ENCODE results near the gene FADS6. TPM values are rescaled to one million over a fixed set of nuclear protein-coding genes. Genes with fewer than 3 reads are reported as not detected.

Gene FADS6
- total RNA-seq, 4 donors from 2014 or later, result not detected

- no peak for DNase-seq (ENCODE audit: low spot score)
- no peak for TF ChIP-seq CTCF (IDR thresholded peaks at IDR 0.05)
- no peak for ATAC-seq (ENCODE audit: low FRiP score)
These were observed 5.0 kb upstream of the FADS6 start for GRCh38 chr17:74898376-74898946.

DNA sequence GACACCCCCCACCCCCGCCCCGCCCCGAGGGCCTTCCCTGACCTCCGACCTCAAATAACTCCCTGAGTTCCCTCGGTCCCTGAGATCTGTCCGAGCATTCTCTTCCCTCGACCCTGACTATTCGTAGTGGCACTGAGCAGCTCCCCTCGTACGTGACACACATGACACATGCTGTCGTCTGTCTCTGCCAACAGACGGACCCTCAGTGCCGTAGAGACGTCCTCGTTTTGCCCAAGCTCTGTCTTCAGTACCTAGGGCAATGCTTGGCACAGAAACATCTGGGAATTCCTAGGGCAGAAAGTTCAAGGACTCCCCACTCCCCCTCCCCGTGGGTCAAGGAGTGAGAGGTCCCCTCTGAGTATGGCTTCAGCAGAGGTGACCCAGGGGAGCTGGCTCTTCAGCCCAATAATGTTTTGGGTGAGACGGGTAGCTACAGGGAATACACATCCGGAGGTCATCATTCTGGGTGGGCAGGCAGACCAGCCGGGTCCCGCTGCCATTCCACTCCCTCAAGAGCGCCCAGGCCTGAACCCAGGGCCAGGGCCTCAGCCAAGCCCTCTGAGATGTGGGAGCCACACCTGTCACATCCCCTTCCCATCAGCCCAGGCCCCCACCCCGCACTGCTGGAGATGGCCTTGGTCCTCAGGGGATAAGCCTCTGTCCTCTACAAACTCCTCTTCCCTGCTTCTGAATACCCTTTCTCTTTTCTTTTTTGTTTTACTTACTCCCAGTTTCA is 671 bp upstream of the FADS6 start:
- ATAC-seq (ENCODE audit: low FRiP score) (no peak), DNase-seq (ENCODE audit: low spot score) (no peak)
- no peak for TF ChIP-seq CTCF (IDR thresholded peaks at IDR 0.05)

GRCh38 chr17:74892013-74892841 is 1.2 kb downstream of the FADS6 start:
- no peak for TF ChIP-seq CTCF (IDR thresholded peaks at IDR 0.05)
- ATAC-seq (ENCODE audit: low FRiP score) (no peak), DNase-seq (ENCODE audit: low spot score) (no peak)

DNA sequence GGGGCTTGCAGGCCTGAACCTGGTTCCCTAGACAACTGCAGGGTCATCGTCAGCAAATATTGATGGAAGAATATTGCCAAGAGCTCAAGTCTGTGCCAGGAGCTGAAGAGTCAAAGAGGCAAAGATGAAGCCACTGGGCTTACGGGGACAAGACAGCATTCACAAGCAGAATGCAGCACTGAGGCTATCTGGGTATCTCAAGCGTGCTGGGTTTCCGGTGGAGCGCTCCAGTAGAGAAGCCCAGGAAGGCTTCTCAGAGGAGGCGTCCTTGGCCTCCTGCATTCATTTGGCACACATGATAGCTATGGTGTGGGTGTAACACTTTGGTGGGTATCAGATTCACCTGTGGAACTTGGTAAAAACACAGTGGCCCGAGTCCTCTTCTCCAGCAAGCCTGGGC is 2.9 kb downstream of the FADS6 start:
- ATAC-seq (ENCODE audit: low FRiP score) (no peak), DNase-seq (ENCODE audit: low spot score) (no peak)

DNA sequence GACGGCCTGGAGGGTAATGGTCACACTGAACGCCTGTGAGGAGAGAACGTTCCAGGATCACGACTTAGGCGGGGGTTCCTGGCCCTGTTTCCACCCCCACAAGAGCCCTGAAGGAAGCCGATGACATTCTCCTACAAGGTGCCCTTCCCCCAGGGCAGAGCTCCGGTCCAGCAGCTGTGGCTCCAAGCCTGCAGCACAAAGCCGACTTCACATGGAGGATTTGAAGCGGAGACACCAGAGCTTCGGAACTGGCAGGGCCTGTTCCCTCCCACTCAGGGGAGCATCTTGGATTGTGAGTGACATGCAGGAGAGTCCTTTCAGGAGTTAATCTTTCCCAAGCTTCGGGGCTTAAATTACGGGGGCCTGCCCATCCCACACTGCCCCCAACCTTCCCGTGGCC is 5.0 kb downstream of the FADS6 start:
- ATAC-seq (ENCODE audit: low FRiP score), result no peak

More for the DNA sequence above, 2.9 kb downstream of the FADS6 start:
- no peak for TF ChIP-seq CTCF (IDR thresholded peaks at IDR 0.05)

DNA sequence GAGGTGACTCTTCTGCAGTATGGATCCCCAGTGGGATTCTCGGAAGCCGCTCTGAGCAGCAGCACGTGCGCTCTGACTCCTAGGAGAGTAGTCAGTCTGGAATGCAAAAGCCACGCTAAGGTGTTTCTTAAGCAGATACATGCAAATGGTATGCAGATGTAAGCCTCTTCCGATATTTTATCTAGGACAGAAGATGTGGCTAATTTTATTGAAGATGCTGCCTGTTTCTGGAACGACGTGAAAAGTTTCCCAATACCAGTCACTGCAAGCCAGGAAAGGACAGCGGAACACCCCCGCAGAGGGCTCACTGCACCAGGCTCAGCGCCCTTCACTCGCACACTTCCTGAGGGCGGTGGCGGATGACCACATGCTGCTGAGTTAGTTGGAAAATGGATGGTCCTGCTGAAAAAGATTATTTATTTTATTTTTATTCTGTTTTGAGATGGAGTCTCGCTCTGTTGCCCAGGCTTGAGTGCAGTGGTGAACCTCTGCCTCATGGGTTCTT is 10.1 kb downstream of the FADS6 start:
- no peak for ATAC-seq (ENCODE audit: low FRiP score)
- no peak for DNase-seq (ENCODE audit: low spot score)
- no peak for TF ChIP-seq CTCF (IDR thresholded peaks at IDR 0.05)

More for the DNA sequence above, 5.0 kb downstream of the FADS6 start:
- no peak for TF ChIP-seq CTCF (IDR thresholded peaks at IDR 0.05)
- no peak for DNase-seq (ENCODE audit: low spot score)

All from omental fat pad (tissue), 4 donors.